GM19452 (cell line): ENCODE data around the gene SELENOS.

Experiments used
- ATAC-seq: cut with Tn5 transposase; IDR thresholded peaks from one replicate; pipeline ENCODE4 v1.9.1; 2021; ENCODE audit not compliant: unreplicated experiment

The SELENOS gene

GRCh38 chr15:101251830-101252820 is 25.2 kb downstream of the SELENOS start, which contains the start of gene CHSY1:
Gene CHSY1 (minus strand): TSS chr15:101252048. CDS start chr15:101251456, 592 bp downstream.
- peak; percentile 65 for ATAC-seq

GRCh38 chr15:101250873-101251829 is 26.1 kb downstream of the SELENOS start:
- peak; percentile 23 for ATAC-seq

- ATAC-seq, result no peak
Observed at GRCh38 chr15:101250341-101250831, 26.9 kb downstream of the SELENOS start.

- ATAC-seq, result no peak
Observed at GRCh38 chr15:101248274-101248673, 29.0 kb downstream of the SELENOS start.

- ATAC-seq, result no peak
Observed at GRCh38 chr15:101246824-101247745, 30.2 kb downstream of the SELENOS start.

GRCh38 chr15:101246391-101246790 is 30.9 kb downstream of the SELENOS start:
- ATAC-seq, result no peak

GRCh38 chr15:101244889-101245668 is 32.2 kb downstream of the SELENOS start:
- ATAC-seq, result no peak

GRCh38 chr15:101244036-101244781 is 33.1 kb downstream of the SELENOS start:
- no peak for ATAC-seq

GRCh38 chr15:101243420-101243819 is 33.9 kb downstream of the SELENOS start:
- ATAC-seq, result no peak

- no peak for ATAC-seq
Observed at GRCh38 chr15:101242999-101243336, 34.3 kb downstream of the SELENOS start.

GRCh38 chr15:101242160-101242998 is 34.9 kb downstream of the SELENOS start:
- peak; percentile 78 for ATAC-seq

GRCh38 chr15:101240358-101240757 is 36.9 kb downstream of the SELENOS start:
- ATAC-seq, result no peak

GRCh38 chr15:101239724-101240136 is 37.6 kb downstream of the SELENOS start:
- ATAC-seq, result no peak

GRCh38 chr15:101237251-101237650 is 40.0 kb downstream of the SELENOS start:
- no peak for ATAC-seq

- no peak for ATAC-seq
Observed at GRCh38 chr15:101233651-101234280, 43.5 kb downstream of the SELENOS start.

GRCh38 chr15:101232677-101233076 is 44.6 kb downstream of the SELENOS start:
- no peak for ATAC-seq

GRCh38 chr15:101228313-101228712 is 49.0 kb downstream of the SELENOS start:
- no peak for ATAC-seq
